HG03575 (cell line): ENCODE data around the gene ADARB2.
"Not testable (repeated sequence)": the region's sequence is repeated elsewhere in the genome, so short reads cannot be mapped to it uniquely, and the experiment has no call there.

ENCODE experiments used
- ATAC-seq: cut with Tn5 transposase; IDR thresholded peaks from one replicate; pipeline ENCODE4 v1.9.1; 2021; ENCODE audit not compliant: unreplicated experiment, insufficient number of reproducible peaks, low FRiP score; ENCODE audit errors: extremely low read depth

The ADARB2 gene

DNA sequence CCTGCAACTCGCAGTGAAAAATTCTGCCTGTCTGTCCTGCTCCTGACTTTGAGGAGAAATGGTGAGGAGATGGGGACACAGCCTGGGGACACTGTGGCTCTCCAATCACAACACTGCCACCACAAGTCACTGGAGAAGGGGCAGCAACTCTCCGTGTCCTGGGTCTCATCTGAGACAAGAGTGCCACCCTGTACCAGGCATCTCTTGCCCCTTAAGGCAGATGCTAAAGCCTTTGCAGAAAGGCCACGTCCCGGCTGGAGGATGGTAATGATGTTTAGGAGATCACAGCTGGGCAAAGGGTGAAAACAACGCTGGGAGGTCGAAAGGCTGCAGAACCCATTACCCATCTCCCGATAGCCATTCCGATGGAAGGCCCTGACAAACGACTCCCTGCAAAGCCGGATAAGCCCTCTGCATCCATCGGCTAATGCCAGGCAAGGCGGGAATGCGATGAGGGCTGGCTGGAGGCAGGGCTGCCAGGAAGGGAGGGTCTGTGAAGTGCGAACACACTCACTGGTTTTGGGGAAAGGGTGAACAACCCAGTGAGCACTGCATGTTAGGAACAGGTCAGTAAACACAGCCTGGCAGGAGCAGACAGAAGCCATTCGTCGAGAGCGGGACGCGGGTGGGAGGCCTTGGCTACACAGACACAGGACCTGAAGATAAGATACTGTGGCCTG is 190.8 kb downstream of the ADARB2 start:
- ATAC-seq, result no peak

DNA sequence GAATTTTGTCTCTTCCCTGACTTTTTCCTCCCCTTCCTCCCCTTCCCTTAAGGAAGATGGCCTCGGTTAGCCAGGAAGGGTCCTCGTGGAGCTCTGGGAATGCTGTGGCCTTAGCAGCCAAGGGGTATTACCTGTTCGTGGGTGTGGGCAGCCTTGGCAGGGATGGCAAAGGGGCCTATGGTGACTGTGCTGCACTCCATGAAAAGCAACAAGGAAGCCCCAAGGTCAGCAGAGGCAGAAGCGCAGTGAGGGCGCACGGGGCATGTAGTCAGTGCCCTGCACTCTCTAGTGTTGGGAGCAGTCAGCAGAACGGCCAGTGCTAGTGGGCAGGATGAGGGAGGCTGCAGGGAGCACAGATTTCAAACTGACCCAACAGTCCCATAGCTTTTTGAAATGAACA is 191.8 kb downstream of the ADARB2 start:
- ATAC-seq, result no peak

DNA sequence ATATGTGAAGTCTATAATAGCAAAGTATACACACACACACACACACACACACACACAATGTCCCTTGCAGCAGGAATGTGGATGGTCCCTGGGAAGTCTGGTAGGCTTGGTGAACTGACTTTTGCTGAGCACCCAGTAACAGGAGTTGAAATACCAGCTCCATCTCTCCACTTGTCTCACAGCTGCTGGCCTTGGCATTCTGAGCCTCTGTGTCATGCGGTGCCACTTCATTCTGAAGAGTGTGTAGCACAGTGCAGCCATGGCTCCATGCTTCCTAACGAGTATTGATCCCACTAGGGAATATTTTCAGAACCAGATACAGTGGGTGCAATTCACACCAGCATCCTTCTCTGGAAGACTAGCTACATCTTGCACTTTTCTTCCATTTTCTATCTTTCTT is 192.4 kb downstream of the ADARB2 start:
- no peak for ATAC-seq

DNA sequence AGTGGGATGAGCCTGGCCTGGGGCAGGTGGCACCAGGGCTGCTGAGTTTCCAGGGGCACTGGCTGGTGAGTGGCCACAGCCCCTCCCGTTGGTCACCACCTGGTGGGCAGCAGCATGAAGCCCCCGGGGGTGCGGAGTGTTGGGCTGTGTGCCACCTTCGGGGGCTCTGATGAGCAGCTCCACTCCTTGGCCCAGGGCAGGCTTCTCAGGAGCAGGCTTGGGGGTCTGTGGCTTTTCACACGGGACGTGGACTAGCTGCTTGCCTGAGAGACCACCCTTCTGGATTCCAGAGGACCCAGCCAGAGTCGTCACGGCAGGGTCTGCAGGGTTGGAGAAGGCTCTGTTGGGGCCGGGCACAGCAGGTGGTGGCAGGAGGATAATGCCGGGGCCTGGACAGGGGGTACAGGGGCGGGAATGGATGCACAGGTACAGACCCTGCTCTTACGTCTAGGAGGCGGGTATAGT is 193.1 kb downstream of the ADARB2 start:
- ATAC-seq, result no peak

DNA sequence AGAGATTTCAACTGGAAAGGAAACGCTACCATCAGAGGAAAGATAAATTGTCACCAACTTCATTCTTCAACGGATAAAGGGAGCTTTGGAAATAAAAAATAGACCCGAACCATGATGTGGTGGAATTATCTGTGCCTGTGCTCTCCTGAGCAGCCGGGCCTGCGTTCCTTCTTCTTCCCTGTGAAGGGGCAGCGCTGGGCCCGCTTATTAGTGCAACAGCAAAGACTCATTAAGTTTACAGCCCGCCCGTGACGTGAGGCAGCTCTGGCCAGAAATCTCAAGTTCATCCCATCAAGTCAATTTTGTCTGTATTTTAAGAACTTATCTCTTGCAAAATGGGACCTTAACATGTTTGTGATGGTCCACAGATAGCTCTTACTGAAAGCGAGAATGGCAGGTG is 193.7 kb downstream of the ADARB2 start:
- ATAC-seq, result no peak

DNA sequence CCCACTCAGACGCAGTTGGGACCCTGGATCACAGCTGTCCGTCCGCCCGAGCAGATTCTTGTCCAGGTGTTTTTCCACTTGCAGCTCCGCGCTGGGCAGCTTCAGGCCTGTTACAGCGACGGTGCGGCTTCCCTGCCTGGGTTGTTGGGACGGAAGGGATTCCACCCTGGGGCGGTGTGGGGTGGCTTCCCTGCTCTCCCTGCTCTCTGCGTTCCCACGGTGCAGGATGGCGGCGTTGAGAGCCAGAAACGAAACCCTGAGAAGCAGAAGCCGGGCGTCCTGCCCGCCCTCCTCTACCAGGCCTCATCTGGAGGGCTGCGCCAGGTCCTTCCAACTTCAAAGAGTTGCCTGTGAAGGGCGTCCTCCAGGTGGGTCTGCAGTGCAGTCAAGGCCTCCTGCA is 194.4 kb downstream of the ADARB2 start:
- ATAC-seq, result no peak

DNA sequence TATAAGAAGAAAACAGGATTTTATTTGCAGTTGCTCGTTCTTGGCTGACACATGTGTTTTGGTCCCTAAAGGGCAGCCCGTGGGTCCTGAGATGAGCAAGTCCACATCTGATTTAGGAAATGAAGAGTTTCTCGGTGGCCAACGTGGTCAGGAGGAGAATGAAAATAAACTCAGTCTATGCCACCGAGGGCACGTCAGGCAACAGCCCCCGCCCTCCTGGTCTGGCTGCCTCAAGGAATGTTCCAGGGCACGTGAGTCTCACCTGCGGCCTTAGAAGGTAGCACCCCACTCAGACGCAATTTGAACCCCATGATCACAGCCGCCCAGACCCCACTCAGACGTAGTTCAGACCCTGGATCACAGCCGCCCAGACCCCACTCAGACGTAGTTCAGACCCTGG is 197.2 kb downstream of the ADARB2 start:
- no peak for ATAC-seq

DNA sequence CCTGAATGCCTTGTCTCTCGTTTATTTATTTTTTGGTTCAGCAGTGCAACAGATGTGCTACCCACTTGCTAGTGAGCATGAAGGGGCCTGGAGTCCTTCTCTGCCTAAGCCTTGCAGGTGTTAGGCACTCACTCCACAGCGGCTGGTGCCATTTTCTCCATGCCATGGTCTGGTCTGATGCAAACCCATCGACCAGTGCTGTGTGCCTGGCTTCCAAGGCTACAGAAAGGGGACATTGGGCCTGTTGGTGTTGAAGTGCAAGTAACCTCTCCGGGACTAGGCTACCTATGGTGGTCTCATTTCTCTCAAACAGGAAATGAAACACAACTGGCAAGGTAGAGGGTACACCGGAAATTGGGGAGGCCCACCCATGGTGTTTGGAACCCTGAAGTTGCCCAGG is 198.1 kb downstream of the ADARB2 start:
- ATAC-seq, result no peak

DNA sequence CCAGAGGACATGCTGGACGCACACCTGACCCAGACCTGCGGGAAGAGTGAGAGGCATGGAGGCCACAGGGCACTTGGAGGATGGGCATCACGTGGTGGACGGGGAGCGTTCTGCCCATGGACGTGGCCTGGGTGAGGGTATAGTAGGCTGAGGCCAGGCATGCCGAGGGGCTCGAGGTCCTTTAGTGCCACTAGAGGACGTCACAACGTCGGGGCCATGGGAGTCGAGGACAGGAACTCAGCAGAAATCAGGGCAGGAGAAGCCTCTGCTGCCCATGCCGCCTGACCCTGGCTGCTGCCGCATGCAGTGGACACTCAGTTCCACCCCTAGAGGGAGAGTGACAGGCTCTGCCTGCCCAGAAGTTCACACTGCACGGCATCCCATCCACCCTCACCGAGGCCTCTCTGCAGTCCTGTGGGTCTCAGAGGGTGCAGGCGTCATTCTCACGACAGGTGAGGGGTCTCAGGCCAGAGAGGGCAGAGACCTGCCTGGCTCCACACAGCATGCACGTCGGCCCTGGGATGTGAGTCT is 198.7 kb downstream of the ADARB2 start:
- no peak for ATAC-seq

DNA sequence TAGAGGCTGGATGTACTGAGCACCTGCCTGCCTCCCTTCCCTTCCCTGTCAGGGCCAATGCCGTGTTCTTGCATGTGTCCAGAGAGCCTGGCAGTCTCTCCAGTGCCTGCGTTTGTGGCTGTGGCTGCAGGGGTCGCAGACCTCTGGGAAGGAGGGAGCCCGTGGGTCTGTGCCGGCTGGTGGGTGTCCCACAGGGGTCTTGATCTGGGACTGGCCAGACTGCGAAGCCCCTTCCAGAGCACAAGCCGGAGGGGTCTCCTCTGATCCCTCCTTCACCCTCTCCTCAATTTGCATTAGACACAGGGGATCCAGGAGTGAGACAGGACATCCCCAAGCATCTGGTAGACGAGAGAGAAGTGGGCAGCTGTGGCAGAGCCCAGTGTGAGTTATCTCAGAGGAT is 199.2 kb downstream of the ADARB2 start:
- ATAC-seq, result no peak

DNA sequence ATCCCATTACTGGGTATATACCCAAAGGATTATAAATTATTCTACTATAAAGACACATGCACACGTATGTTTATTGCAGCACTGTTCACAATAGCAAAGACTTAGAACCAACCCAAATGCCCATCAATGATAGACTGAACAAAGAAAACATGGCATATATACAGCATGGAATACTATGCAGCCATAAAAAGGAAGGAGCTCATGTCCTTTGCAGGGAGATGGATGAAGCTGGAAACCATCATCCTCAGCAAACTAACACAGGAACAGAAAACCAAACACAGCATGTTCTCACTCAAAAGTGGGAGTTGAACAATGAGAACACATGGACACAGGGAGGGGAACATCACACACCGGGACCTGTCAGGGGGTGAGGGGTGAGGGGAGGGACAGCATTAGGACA is 199.9 kb downstream of the ADARB2 start:
- ATAC-seq, result not testable (repeated sequence)

DNA sequence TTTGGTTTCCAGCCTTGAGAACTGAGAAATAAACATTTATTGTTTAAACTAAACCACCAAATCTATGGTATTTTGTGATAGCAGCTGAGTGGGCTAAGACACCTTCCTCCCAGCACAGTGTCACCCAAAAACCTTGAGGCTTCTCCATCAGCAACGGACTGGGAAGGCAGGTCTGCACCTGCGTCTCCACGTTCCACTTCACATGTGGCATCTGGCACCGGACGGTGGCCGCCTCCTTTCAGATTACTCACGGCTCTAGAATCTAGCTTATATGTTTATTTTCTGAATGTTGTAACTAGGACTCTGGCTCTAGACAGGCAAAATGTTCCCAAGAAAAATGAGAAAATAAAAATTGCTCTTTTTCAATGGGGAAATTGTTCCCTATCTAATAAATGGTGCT is 201.0 kb downstream of the ADARB2 start:
- ATAC-seq, result no peak

DNA sequence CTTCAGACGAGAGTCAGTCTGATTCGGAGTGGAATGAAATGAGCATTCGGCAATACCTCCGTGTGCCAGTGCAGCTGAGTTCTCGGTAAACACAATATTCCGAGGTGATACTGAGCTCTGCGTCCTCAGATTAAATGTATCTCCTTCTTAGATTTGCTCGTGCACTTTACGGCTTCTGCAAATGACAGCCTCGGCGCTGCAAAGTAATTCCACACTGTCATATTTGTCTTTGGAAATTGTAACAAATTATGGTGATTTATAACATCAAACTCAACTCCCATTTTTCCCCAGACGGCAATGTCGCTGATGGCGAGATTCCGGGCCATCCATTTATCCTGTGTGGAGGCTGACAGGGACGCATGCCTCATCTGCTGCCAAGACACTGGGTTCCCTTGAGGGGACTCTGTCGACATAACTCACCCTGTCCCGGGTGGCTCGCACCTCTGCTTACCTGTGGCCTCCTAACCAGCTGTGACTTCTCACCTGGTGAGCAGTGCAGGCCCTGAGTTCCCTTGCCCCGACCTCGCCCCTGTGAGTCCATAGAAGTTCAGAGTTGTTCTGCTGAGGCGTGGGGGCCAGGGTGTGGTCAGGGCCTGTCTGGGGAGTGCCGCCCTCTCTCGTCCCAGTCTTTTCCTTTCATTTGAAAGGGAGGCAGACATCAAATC is 201.9 kb downstream of the ADARB2 start:
- no peak for ATAC-seq

DNA sequence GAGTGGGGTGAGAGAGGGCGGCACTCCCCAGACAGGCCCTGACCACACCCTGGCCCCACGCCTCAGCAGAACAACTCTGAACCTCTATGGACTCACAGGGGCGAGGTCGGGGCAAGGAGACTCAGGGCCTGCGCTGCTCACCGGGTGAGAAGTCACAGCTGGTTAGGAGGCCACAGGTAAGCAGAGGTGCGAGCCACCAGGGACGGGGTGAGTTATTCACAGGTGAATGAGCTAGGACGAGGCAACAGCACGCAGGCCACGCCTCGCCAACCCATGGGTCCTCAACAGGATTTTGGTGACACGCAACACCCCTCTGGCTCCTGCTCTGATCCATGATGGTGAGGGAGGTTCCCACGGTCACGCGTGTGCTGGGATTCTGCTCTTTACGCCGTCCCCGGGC is 202.5 kb downstream of the ADARB2 start:
- ATAC-seq, result no peak

DNA sequence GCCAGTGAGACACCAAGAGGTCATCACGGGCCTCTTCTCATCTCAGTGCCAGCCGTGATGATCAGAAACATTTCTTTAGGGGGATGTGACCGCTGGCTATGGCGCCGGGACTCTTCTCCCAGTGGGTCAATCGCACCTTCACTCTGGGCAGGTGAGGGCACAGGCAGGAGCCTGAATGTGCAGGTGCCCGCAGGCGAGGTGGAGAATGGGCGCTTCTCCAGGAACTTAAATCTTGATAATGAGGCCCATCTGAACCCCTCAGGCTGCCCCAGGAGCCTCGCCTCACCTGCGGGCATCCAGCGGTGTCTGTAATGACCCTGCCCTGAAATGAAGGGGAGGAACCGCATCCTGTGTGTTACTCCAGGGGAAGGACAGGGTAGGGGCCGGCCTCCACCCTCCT is 204.7 kb downstream of the ADARB2 start:
- ATAC-seq, result no peak

DNA sequence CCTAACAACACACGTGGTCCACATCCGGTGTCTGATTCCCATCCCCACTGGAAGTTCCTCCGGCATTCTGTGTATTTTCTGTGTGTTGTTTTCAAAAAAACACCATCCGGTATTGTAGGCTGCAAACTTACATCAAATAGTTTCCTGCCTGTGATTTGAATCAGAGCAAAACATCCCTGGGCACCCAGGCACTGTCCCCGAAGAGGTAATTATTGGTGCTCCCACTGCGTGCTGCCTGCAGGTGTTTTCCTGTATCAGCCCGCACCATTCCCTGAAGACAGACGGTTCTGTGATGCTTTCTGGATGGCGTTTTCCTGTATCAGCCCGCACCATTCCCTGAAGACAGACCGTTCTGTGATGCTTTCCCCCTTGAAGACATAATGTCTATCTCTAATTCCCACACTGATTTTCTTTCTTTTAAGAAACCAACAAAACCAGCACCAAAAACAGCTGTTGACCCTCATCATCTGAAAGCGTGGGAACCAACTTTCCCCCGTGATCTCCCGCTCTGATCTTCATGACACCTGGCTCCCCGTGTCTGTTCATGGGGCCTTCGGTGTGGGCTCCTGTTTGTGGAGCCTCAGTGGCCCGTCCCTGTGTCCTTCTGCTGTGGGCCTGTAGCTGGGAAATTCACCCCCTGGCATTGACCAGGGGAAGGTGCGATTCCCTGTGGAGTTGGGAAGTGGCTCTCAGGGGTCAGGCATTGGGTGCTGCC is 205.3 kb downstream of the ADARB2 start:
- ATAC-seq, result no peak

DNA sequence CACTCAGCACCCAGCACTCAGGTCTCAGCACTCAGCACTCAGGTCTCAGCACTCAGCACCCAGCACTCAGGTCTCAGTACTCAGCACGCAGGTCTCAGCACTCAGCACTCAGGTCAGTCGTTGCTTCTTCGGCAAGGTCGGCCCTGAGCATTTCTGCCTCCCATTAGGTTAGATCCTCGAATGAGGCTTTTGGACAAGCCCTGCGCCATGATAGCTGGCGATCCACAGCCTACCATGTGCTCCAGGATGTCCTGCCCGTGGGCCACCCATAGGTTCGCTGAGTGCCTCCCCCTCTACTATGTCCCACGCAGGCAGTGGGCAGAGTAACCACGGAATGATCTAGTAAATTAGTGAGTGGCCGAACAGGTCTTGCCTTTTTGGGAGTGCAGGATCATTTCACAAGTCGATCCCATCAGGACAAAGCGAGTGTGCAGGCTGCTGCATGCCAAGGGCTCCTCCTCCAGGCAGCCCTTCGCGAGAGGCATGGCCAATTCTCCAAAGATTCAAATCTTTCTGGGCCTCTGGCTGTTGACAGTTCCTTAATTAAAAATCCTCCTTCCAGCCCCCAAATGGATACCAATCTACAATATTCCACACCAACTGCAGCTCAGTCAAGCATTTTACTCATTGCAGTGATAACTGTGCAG is 206.3 kb downstream of the ADARB2 start:
- no peak for ATAC-seq

DNA sequence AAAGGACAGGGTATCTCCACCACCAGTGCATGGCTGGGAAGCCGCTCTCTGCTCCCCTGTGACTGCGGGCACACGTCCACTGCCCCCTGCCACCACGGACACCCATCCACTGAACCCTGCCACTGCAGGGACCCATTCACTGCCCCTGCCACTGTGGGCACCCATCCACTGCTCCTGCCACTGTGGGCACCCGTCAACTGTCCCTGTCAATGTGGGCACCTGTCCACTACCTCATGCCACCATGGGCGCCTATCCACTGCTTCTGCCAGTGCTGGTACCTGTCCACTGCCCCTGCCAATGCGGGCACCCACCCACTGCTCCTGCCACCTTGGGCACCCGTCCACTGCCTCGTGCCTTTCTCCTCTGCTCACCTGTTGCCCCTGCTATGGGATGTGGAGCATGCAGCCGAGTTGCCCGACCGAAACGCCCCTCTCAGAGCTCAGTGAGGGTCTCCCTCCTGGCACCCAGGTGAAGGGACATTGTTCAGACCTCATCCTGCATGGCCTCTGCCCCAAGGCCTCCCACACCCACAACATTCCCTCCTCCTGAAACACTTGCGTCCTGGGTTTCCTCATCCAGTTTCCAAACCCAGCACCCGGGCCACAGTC is 207.4 kb downstream of the ADARB2 start:
- ATAC-seq, result no peak

DNA sequence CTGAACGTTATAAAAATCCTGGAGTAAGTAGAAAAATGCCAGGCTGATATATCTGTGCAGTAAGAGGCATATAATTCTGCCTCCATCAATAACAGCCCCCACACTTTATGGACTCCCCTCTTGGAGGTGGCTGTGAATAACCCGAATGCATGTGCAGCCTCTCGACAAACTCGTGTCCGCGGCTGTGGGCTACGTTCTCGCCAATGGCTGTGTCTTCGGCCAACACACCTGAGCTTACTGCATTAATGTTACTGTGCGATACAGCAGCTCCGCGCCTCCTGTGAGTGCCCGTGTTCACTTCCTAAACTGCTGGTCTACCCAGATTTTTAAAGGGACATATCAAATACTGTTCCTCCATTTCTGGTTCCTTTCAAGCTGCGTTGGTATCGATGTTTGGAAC is 209.4 kb downstream of the ADARB2 start:
- no peak for ATAC-seq
